K562 (cell line): ENCODE measurements around the gene ZNF516. TPM values are rescaled to one million over a fixed set of nuclear protein-coding genes. Genes with fewer than 3 reads are reported as not detected.

Experiments used
- ATAC-seq: fragments of 200-7000 bp; cut with Tn5 transposase; 3 replicates; pipeline ENCODE4 v1.9.1; 2020; ENCODE audit warnings: moderate library complexity
- BruUV-seq: library from RNA; stranded (reverse); fragments of 400-500 nt; replicated peaks from 2 replicates; lab custom pipeline; 2021; lab: Mats Ljungman, UMichigan
- CTCF ChIA-PET: fragments of 300-600 bp; formaldehyde crosslinking; extraction: SDS; loops from one replicate; lab custom pipeline; 2021; ENCODE audit warnings: low intra/inter-chr PET ratio; lab: Yijun Ruan, JAX
- POLR2A ChIA-PET: fragments of 300-600, 350-650 bp; sonication (Branson Sonifier 250); formaldehyde crosslinking; extraction: SDS; loops from one replicate; lab custom pipeline; 2021; ENCODE audit warnings: antibody characterized with exemption, inconsistent platforms; lab: Yijun Ruan, JAX
- DNase-seq, 4 experiments: peaks; one replicate each; pipeline versions ENCODE4 v3.0.0 to v3.0.0-alpha.2; 2011 to 2018; ENCODE audit warnings: low spot score in 3 of 4, mixed read lengths in 3 of 4; ENCODE audit errors: extremely low read depth in 1 of 4
- FAIRE-seq: peaks from 2 replicates; lab custom pipeline; 2011; peaks lifted over from hg19 to GRCh38; lab: Jason Lieb, UNC
- H2AFZ ChIP-seq: 2 replicates; pipeline ENCODE4 v1.6.0; 2011; ENCODE audit warnings: low read depth, low read length, control low read depth, inconsistent platforms
- H3K27ac ChIP-seq: fragments of 200-600 bp; 3 replicates; pipeline ENCODE4 v1.8.0; 2011; ENCODE audit warnings: low read depth, mild to moderate bottlenecking, control low read depth, inconsistent platforms, low read length, moderate library complexity, mixed read lengths; ENCODE audit errors: extremely low read depth
- H3K27me3 ChIP-seq, 2 experiments: fragments of 300-600 bp in 1 of 2; 2 replicates in 1 of 2; 3 replicates in 1 of 2; pipeline versions ENCODE4 v1.6.0 to v1.8.0; 2011; ENCODE audit warnings: inconsistent platforms in 2 of 2, low read length in 2 of 2, mild to moderate bottlenecking in 1 of 2, mixed read lengths in 1 of 2, moderate library complexity in 1 of 2; ENCODE audit not compliant: control insufficient read depth in 2 of 2, insufficient read depth in 2 of 2
- H3K36me3 ChIP-seq: fragments of 300-600 bp; 3 replicates; pipeline ENCODE4 v1.8.0; 2011; ENCODE audit warnings: mild to moderate bottlenecking, low read length, inconsistent platforms; ENCODE audit not compliant: control insufficient read depth, insufficient read depth
- H3K4me1 ChIP-seq, 2 experiments: fragments of 200-600 bp in 1 of 2; replicated peaks in 1 of 2; 2 replicates in 1 of 2; 3 replicates in 1 of 2; pipeline versions ENCODE4 v1.5.1 to v1.8.0; 2011; ENCODE audit warnings: inconsistent platforms in 2 of 2, low read length in 2 of 2, mild to moderate bottlenecking in 1 of 2, mixed read lengths in 1 of 2, moderate library complexity in 1 of 2; ENCODE audit not compliant: control insufficient read depth in 2 of 2, insufficient read depth in 2 of 2
- H3K4me2 ChIP-seq: 2 replicates; pipeline ENCODE4 v1.6.1; 2011; ENCODE audit warnings: low read length, control low read depth, inconsistent platforms, mixed read lengths; ENCODE audit not compliant: insufficient read depth
- H3K4me3 ChIP-seq: fragments of 200-600 bp; sonication (generic), shearing (Covaris generic); 2 replicates; pipeline ENCODE4 v1.5.1; 2016; ENCODE audit warnings: control low read depth, inconsistent platforms
- H3K79me2 ChIP-seq: fragments of 200-600 bp; 3 replicates; pipeline ENCODE4 v1.8.0; 2011; ENCODE audit warnings: low read length, inconsistent platforms; ENCODE audit not compliant: control insufficient read depth, insufficient read depth
- H3K9ac ChIP-seq, 2 experiments: 2 replicates each; pipeline versions ENCODE4 v1.6.0 to v1.6.1; 2011; ENCODE audit warnings: low read depth in 2 of 2, low read length in 2 of 2, control low read depth in 1 of 2, inconsistent platforms in 1 of 2, mild to moderate bottlenecking in 1 of 2, mixed read lengths in 1 of 2; ENCODE audit not compliant: insufficient read depth in 1 of 2
- H3K9me1 ChIP-seq: one replicate; pipeline ENCODE4 v1.6.0; 2011; ENCODE audit warnings: inconsistent platforms, mild to moderate bottlenecking, low read length, moderate library complexity; ENCODE audit not compliant: control insufficient read depth, insufficient read depth
- H3K9me3 ChIP-seq: replicated peaks from 2 replicates; pipeline ENCODE4 v1.5.1; 2011; ENCODE audit warnings: low read depth, low read length, inconsistent platforms; ENCODE audit not compliant: control insufficient read depth, insufficient read depth
- H4K20me1 ChIP-seq: replicated peaks from 2 replicates; pipeline ENCODE4 v1.6.1; 2011; ENCODE audit warnings: low read length, inconsistent platforms, mixed read lengths; ENCODE audit not compliant: control insufficient read depth, insufficient read depth
- BCLAF1 ChIP-seq, 2 experiments: fragments of 450-650 bp in 1 of 2; IDR thresholded peaks; 2 replicates each; pipeline ENCODE4 v1.6.1; 2011 to 2017; ENCODE audit warnings: low read depth in 2 of 2, antibody characterized with exemption in 1 of 2, borderline replicate concordance in 1 of 2, low read length in 1 of 2, mild to moderate bottlenecking in 1 of 2, mixed read lengths in 1 of 2; ENCODE audit not compliant: control insufficient read depth in 1 of 2
- BDP1 ChIP-seq: IDR thresholded peaks from 3 replicates; pipeline ENCODE4 v1.6.1; 2011; ENCODE audit not compliant: insufficient read length, insufficient read depth
- FOXA3 ChIP-seq, 2 experiments: fragments of 450-650 bp in 1 of 2; sonication (generic) in 1 of 2; formaldehyde crosslinking; IDR thresholded peaks in 1 of 2; conservative IDR thresholded peaks in 1 of 2; 2 replicates each; pipeline versions ENCODE4 v1.4.0 to v1.8.0; 2020 to 2022; ENCODE audit warnings: mild to moderate bottlenecking in 2 of 2, missing genetic modification reagents in 1 of 2
- HNRNPK ChIP-seq: fragments of 200-400 bp; formaldehyde crosslinking; IDR thresholded peaks from one replicate; pipeline ENCODE4 v1.6.1; 2018; ENCODE audit warnings: mild to moderate bottlenecking, low read depth, low read length; ENCODE audit not compliant: poor library complexity, severe bottlenecking
- POLR2G ChIP-seq: fragments of 200-400 bp; formaldehyde crosslinking; IDR thresholded peaks from 2 replicates; pipeline ENCODE4 v1.6.1; 2017; ENCODE audit warnings: low read depth, mild to moderate bottlenecking, antibody characterized with exemption, low read length, moderate library complexity
- UBTF ChIP-seq, 2 experiments: IDR thresholded peaks; 2 replicates each; pipeline ENCODE4 v1.6.1; 2012; ENCODE audit warnings: improper control_type of control experiment in 2 of 2, low read depth in 2 of 2, low read length in 2 of 2, borderline replicate concordance in 1 of 2
- WGBS: fragments of 100-300 bp; shearing (Covaris generic); methylation state at CpG from one replicate; pipeline ENCODE4 v1.1.6; 2016; ENCODE audit warnings: low coverage, mixed read lengths; ENCODE audit not compliant: insufficient coverage; ENCODE audit errors: missing lambda C conversion rate; 5-methylcytosine and 5-hydroxymethylcytosine counted together
- in situ Hi-C: fragments of 300-500 bp; cut with MboI; formaldehyde crosslinking; loops from 4 replicates; pipeline ENCODE4 v1.15.0; 2018; ENCODE audit warnings: inconsistent platforms, mixed read lengths
- intact Hi-C: fragments of 100-400 bp; cut with micrococcal nuclease; formaldehyde crosslinking; loops from 2 replicates; pipeline ENCODE4 v1.14.2; 2022
- polyA plus RNA-seq, 8 experiments: library from polyadenylated mRNA; depleted of rRNA in 4 of 8; stranded (reverse) in 5 of 8; unstranded in 3 of 8; fragments of >200 nt; fragmentation: Nextera tagmentation in 2 of 8; fragmentation: Illumina TruSeq in 1 of 8; extraction: Ambion mirVana in 2 of 8; extraction: Trizol in 1 of 8; gene quantifications; 2 replicates each; pipeline versions ENCODE4 v1.2.1 to v1.2.3, GENCODE V29; 2011 to 2014; ENCODE audit warnings: inconsistent platforms in 1 of 8, missing spikeins in 1 of 8
- total RNA-seq, 7 experiments: library from RNA; depleted of rRNA in 6 of 7; stranded (reverse); fragments of >200 nt in 6 of 7; fragmentation: Illumina TruSeq in 2 of 7; extraction: Trizol in 2 of 7; gene quantifications; 2 replicates each; pipeline versions ENCODE4 v1.2.1 to v1.2.3, GENCODE V29; 2011 to 2021; ENCODE audit warnings: low replicate concordance in 1 of 7
- TF ChIP-seq, protein P1 (sequence below): sonication (generic); formaldehyde crosslinking; IDR thresholded peaks from 2 replicates; pipeline ENCODE4 v1.8.0; 2022; ENCODE audit warnings: missing genetic modification reagents, mild to moderate bottlenecking, borderline replicate concordance
- TF ChIP-seq, protein P2 (sequence below): fragments of 450-650 bp; IDR thresholded peaks from 2 replicates; pipeline ENCODE4 v1.6.1; 2017; ENCODE audit warnings: mild to moderate bottlenecking, moderate library complexity

ZNF516 gene
- total and polyA plus RNA-seq, 9 of the 15 experiments (the other 6 are each of a cell fraction or from before 2014, with no cell fraction given), result 0.04 to 0.20 (median 0.08) TPM; not detected in 3

GRCh38 chr18:76399613-76400391 lies 95.2 kb downstream of the ZNF516 start:
- H3K27ac ChIP-seq, result no peak overlapping the region
- DNase-seq, result no peak
- intact Hi-C loops, result loop anchor here (1.0 to 5.0 kb wide), 2 partner anchors 287 to 309 kb away; no protein-coding TSS in a partner anchor
- CTCF ChIA-PET, result interaction anchor here (2.2 kb wide), 1 partner anchor 310 kb away, joined by 19 read pairs; no protein-coding TSS in a partner anchor
- H4K20me1 ChIP-seq, result no peaks in the 10 kb centered on the region
- peaks cover 0 to 5% of the 10 kb centered on the region in 2 experiments; a peak in 1 of 5 replicates for H3K4me1 ChIP-seq
- WGBS, result 0% methylated on average over 12 of the region's 14 CpGs
- H3K36me3 ChIP-seq, result no peaks in the 10 kb centered on the region
- POLR2A ChIA-PET, result interaction anchor here (0.7 kb wide), 1 partner anchor 449 kb away, joined by 3 read pairs; no protein-coding TSS in a partner anchor
- no peak for FAIRE-seq
- H3K9me1 ChIP-seq, result no peaks in the 10 kb centered on the region
- no peak for ATAC-seq
- H3K27me3 ChIP-seq, result peaks cover 0 to 5% of the 10 kb centered on the region in 2 experiments; a peak in 1 of 5 replicates
- H2AFZ ChIP-seq, result no peak overlapping the region
- H3K79me2 ChIP-seq, result no peaks in the 10 kb centered on the region
- in situ Hi-C loops, result no loop called here
- H3K4me3 ChIP-seq, result no peak overlapping the region
- no peak overlapping the region for H3K9ac ChIP-seq
- no peak overlapping the region for H3K4me2 ChIP-seq
- H3K9me3 ChIP-seq, result no peaks in the 10 kb centered on the region
- no TSS peak for BruUV-seq
- TF ChIP-seq, protein P1, sequence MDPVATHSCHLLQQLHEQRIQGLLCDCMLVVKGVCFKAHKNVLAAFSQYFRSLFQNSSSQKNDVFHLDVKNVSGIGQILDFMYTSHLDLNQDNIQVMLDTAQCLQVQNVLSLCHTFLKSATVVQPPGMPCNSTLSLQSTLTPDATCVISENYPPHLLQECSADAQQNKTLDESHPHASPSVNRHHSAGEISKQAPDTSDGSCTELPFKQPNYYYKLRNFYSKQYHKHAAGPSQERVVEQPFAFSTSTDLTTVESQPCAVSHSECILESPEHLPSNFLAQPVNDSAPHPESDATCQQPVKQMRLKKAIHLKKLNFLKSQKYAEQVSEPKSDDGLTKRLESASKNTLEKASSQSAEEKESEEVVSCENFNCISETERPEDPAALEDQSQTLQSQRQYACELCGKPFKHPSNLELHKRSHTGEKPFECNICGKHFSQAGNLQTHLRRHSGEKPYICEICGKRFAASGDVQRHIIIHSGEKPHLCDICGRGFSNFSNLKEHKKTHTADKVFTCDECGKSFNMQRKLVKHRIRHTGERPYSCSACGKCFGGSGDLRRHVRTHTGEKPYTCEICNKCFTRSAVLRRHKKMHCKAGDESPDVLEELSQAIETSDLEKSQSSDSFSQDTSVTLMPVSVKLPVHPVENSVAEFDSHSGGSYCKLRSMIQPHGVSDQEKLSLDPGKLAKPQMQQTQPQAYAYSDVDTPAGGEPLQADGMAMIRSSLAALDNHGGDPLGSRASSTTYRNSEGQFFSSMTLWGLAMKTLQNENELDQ (CRISPR knock-in tag), result no peak
- no peak for TF ChIP-seq FOXA3 (CRISPR knock-in tag; conservative IDR thresholded peaks at IDR 0.05 in 1 of 2, IDR thresholded peaks at IDR 0.05 in 1 of 2)
- TF ChIP-seq POLR2G, result no peak
- TF ChIP-seq, protein P2, sequence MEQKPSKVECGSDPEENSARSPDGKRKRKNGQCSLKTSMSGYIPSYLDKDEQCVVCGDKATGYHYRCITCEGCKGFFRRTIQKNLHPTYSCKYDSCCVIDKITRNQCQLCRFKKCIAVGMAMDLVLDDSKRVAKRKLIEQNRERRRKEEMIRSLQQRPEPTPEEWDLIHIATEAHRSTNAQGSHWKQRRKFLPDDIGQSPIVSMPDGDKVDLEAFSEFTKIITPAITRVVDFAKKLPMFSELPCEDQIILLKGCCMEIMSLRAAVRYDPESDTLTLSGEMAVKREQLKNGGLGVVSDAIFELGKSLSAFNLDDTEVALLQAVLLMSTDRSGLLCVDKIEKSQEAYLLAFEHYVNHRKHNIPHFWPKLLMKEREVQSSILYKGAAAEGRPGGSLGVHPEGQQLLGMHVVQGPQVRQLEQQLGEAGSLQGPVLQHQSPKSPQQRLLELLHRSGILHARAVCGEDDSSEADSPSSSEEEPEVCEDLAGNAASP, result no peak
- no peak for TF ChIP-seq BDP1
- TF ChIP-seq UBTF (IDR thresholded peaks at IDR 0.05; ENCODE audit: borderline replicate concordance in 1 of 2, low read depth in 2 of 2, low read length in 2 of 2), result no peak
- no peak for TF ChIP-seq HNRNPK
- TF ChIP-seq BCLAF1 (IDR thresholded peaks at IDR 0.05; ENCODE audit: borderline replicate concordance in 1 of 2, control insufficient read depth in 1 of 2, low read depth in 2 of 2, low read length in 1 of 2), result no peak
